Measurements from ENCODE around the gene LZTR1.

DNA sequence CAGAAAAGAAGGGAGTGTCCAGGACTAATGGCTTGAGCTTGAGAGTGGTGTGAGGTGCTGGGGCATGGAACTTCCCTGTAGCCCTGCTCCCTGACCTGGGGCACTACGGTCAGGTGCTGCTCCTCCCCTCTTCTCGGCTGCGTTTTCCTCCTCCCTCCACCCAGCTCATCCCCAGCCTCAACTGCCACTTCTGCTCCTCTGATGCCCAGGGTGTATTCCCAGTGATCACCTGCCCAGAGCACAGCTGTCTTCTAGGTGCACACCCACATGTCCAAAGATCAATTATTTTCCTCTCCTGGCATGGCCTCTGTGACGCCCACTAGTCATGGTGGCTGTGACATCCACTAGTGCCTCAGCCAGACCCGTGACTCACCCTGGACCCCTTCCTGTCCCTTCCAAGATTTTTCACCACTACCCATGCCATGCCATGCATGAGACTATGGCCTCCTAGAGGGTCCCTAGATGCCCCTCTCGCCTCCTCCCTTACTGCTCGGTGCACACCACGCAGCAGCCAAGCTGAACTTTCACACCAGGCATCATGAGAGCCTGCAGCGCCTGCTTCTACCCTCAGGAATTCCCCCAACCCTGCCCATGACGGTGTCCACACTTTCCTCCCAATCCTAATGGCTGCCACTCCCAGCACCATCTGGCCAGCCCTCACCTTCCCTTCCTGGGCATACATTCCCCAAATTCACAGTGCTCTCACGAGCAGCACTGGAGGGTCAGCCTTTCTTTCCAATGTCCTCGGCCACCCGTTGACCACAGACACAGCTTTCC lies 34.7 kb downstream of the LZTR1 start:
- TF ChIP-seq POLR2A (IDR thresholded peaks at IDR 0.05; ENCODE audit: low read length) (no peak), KDM1A (IDR thresholded peaks at IDR 0.05; ENCODE audit: low read depth) (no peak), CTCF (IDR thresholded peaks at IDR 0.05) (no peak), CBX8 (IDR thresholded peaks at IDR 0.05) (no peak), SREBF2 (IDR thresholded peaks at IDR 0.05) (no peak), NFE2L2 (conservative IDR thresholded peaks at IDR 0.05; ENCODE audit: low read length) (no peak), REST (IDR thresholded peaks at IDR 0.05) (no peak)

Data from A549 (cell line).